AG09319 (cell line): Measurements from ENCODE around the gene CMTM8.

Experiments used
- DNase-seq: peaks from one replicate; pipeline ENCODE4 v3.0.0-alpha.2; 2010; ENCODE audit warnings: low read depth; ENCODE audit errors: extremely low read depth
- CTCF ChIP-seq: IDR thresholded peaks from 2 replicates; pipeline ENCODE4 v1.5.1; 2011; ENCODE audit warnings: low read depth, mild to moderate bottlenecking, inconsistent platforms, low read length, moderate library complexity

CMTM8 gene

GRCh38 chr3:32296251-32297204 is 58.0 kb downstream of the CMTM8 start:
- TF ChIP-seq CTCF, result peak; percentile 83
- DNase-seq, result peak; percentile 22

GRCh38 chr3:32297366-32297765 is 58.9 kb downstream of the CMTM8 start:
- TF ChIP-seq CTCF, result no peak
- DNase-seq, result no peak

- TF ChIP-seq CTCF, result no peak
- DNase-seq, result no peak
Measured at GRCh38 chr3:32301426-32301825, 62.9 kb downstream of the CMTM8 start.

- no peak for TF ChIP-seq CTCF
- no peak for DNase-seq
Measured at GRCh38 chr3:32302601-32303398, 64.3 kb downstream of the CMTM8 start.

GRCh38 chr3:32303399-32303747 is 64.9 kb downstream of the CMTM8 start:
- DNase-seq, result no peak
- no peak for TF ChIP-seq CTCF

GRCh38 chr3:32303977-32304881 is 65.7 kb downstream of the CMTM8 start:
- no peak for TF ChIP-seq CTCF
- DNase-seq, result no peak
